Esophagus muscularis mucosa (tissue), 4 donors: Measurements from ENCODE around the gene HBEGF. TPM values are rescaled to one million over a fixed set of nuclear protein-coding genes. Genes with fewer than 3 reads are reported as not detected.

ENCODE experiments used
- DNase-seq: peaks from one replicate; pipeline ENCODE4 v3.0.0-alpha.2; 2017; ENCODE audit errors: extremely low spot score
- H3K27ac ChIP-seq, 4 donors: fragments of 200-600 bp; sonication (generic); replicated peaks in 1 of 4; 1 replicate in 3 of 4; 2 replicates in 1 of 4; pipeline ENCODE4 v1.5.1; 2016 to 2019; ENCODE audit warnings: mild to moderate bottlenecking in 1 of 4
- H3K27me3 ChIP-seq, 4 donors: fragments of 200-600 bp; sonication (generic); one replicate each; pipeline versions ENCODE4 v1.5.1 to v1.6.0; 2016 to 2019
- H3K36me3 ChIP-seq, 4 donors: fragments of 200-600 bp; sonication (generic); one replicate each; pipeline ENCODE4 v1.5.1; 2016 to 2019
- H3K4me1 ChIP-seq, 4 donors: fragments of 200-600 bp; sonication (generic); one replicate each; pipeline ENCODE4 v1.5.1; 2016 to 2019
- H3K4me3 ChIP-seq, 4 donors: fragments of 200-600 bp; sonication (generic); 1 replicate in 2 of 4; 2 replicates in 2 of 4; pipeline ENCODE4 v1.5.1; 2016 to 2019; ENCODE audit warnings: mild to moderate bottlenecking in 4 of 4, moderate library complexity in 1 of 4
- H3K9me3 ChIP-seq, 4 donors: fragments of 200-600 bp; sonication (generic); 1 replicate in 3 of 4; 2 replicates in 1 of 4; pipeline ENCODE4 v1.5.1; 2016 to 2019
- CTCF ChIP-seq, 3 experiments: fragments of 200-600 bp in 2 of 3; fragments of 450-650 bp in 1 of 3; sonication (generic) in 2 of 3; IDR thresholded peaks; one replicate each; pipeline ENCODE4 v1.5.1; 2017 to 2019; ENCODE audit warnings: antibody characterized with exemption in 3 of 3, mild to moderate bottlenecking in 2 of 3, moderate library complexity in 1 of 3
- EP300 ChIP-seq: sonication (generic); formaldehyde crosslinking; IDR thresholded peaks from one replicate; pipeline ENCODE4 v1.6.1; 2017; ENCODE audit warnings: antibody characterized with exemption
- POLR2A ChIP-seq: fragments of 450-650 bp; IDR thresholded peaks from one replicate; pipeline ENCODE4 v1.6.1; 2017; ENCODE audit warnings: antibody characterized with exemption, moderate library complexity, mild to moderate bottlenecking, low read depth
- POLR2AphosphoS5 ChIP-seq, 2 donors: sonication (generic); formaldehyde crosslinking; IDR thresholded peaks; one replicate each; pipeline ENCODE4 v1.6.1; 2017; ENCODE audit warnings: antibody characterized with exemption in 2 of 2
- WGBS: methylation state at CpG from one replicate; pipeline ENCODE4 v1.1.5; 2018; 5-methylcytosine and 5-hydroxymethylcytosine counted together
- intact Hi-C: fragments of 100-400 bp; cut with DNase I; formaldehyde crosslinking; loops from one replicate; pipeline ENCODE4 v1.15.1; 2023
- total RNA-seq, 4 donors: library from RNA; depleted of rRNA; stranded (reverse); fragments of >200 nt; gene quantifications; one replicate each; pipeline versions ENCODE4 v1.1.0 to v1.2.1, GENCODE V29; 2016

Gene HBEGF
- total RNA-seq, 4 donors from 2014 or later = 6.6 to 20.0 (median 8.2) TPM

DNA sequence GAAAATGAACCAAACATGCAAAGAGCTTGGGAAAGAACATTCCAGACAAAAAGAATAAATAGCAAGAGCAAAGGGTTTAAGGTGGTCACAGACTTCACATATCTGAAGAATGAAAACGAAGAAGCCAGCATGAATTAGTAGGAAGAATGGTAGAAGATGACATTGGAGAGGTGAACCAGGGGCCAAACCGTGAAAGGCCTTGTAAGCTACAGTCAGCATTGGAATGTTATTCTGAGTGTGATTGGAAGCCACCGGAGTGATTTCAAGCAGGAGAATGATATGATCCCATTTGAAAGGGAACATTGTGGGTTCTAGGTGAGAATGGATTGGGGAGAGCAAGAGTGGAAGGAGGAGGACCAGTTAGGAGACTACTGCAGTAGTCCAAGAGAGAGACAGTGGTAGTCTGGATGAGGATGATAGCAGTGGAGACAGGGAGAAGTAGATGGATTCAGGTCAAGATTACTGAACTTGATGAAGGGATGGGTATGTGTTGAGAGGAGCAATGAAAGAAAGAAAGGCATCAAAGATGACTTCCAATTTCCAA is 36.6 kb downstream of the HBEGF start:
- no peak for DNase-seq
- intact Hi-C loops = no loop called here
- 86% methylated on average over 3 of the region's 3 CpGs for WGBS
- Histone ChIP-seq H3K27ac (peak overlapping the region in 1 of 4 donors; percentile 81), H3K9me3 (no peaks in the 10 kb centered on the region), H3K36me3 (no peaks in the 10 kb centered on the region), H3K27me3 (no peaks in the 10 kb centered on the region), H3K4me1 (peaks cover 27 to 34% (median 31%) of the 10 kb centered on the region in 4 donors), H3K4me3 (no peak overlapping the region)
- TF ChIP-seq POLR2A = no peak
- no peak for TF ChIP-seq POLR2AphosphoS5 (IDR thresholded peaks at IDR 0.05)
- TF ChIP-seq CTCF (IDR thresholded peaks at IDR 0.05) = no peak
- no peak for TF ChIP-seq EP300

DNA sequence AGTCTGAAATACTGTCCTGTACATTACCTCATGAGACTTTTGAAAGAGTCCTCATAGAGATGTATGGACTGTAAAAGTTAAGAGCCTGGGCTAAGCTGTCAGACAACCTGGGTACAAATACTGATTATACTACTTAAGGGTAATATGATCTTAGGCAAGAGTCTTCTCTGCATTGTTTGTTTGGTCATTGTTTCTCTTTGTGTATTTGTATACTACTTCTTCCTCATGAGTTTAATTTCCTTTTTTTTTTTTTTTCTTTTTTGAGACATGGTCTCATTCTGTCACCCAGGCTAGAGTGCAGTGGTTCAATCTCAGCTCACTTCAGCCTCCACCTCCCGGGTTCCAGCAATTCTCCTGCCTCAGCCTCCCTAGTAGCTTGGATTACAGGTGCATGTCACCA is 40.9 kb downstream of the HBEGF start:
- intact Hi-C loops = no loop called here
- Histone ChIP-seq H3K4me3 (no peak overlapping the region), H3K27ac (no peak overlapping the region), H3K9me3 (no peaks in the 10 kb centered on the region), H3K27me3 (no peaks in the 10 kb centered on the region), H3K4me1 (peaks cover 22 to 33% (median 27%) of the 10 kb centered on the region in 4 donors), H3K36me3 (no peaks in the 10 kb centered on the region)
- TF ChIP-seq EP300 = no peak
- TF ChIP-seq CTCF (IDR thresholded peaks at IDR 0.05) = no peak
- no peak for TF ChIP-seq POLR2AphosphoS5 (IDR thresholded peaks at IDR 0.05)
- no peak for TF ChIP-seq POLR2A
- 87% methylated on average over 1 of the region's 1 CpG for WGBS
- DNase-seq = no peak

GRCh38 chr5:140303966-140304365 is 42.4 kb downstream of the HBEGF start:
- peaks cover 25 to 40% (median 34%) of the 10 kb centered on the region in 4 donors for H3K4me1 ChIP-seq
- no peaks in the 10 kb centered on the region for H3K9me3 ChIP-seq
- no peak for DNase-seq
- H3K27me3 ChIP-seq = no peaks in the 10 kb centered on the region
- 91% methylated on average over 15 of the region's 15 CpGs for WGBS
- H3K27ac ChIP-seq = no peak overlapping the region
- peak overlapping the region in 1 of 4 donors; percentile 64 for H3K4me3 ChIP-seq
- TF ChIP-seq CTCF (IDR thresholded peaks at IDR 0.05) (no peak), EP300 (no peak), POLR2AphosphoS5 (IDR thresholded peaks at IDR 0.05) (no peak), POLR2A (no peak)
- peaks cover 0 to 13% (median 12%) of the 10 kb centered on the region in 4 donors for H3K36me3 ChIP-seq
- intact Hi-C loops = loop anchor here (5.0 kb wide), 1 partner anchor 43 kb away; the partner anchor contains the start of gene HBEGF

DNA sequence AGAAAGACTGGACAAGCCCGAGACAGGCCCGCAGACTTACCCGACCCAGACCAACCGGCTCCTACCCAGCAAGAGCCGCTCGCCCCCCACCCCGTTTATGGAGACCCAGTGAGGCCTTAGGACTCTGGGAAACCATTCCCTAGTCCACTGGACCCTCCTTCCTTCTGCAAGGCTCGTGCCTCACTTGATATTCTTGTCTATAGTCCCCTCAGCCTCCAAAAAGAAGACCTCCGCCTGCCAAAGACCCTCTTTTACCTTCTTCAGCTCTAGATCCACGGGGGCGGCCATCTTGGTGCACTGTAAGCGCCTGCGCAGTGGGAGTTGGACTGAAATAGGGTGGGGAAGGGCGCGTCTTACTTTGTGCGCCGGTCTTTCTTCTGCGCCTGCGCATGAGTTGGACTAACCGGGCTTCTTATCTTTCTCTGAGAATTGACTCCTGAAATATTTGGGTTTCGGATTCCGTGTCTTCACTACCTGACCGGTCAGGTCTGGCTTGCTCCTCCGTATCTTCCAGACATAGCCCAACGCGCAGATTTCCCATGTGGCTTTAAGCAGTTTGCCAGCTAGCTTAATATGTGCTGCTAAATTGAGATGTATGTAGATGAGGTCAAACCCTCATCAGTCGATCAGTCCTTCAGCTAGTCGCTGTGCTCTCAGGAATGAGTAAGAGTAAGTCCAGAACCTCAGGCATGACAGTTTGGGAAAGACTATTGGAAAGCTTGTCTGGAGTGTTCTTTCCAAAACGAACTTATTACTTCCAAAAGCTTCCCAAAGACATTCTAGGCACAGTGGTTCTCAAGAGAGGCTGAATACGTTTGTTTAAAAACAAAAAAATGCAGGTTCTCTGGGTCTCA is 43.4 kb downstream of the HBEGF start, which contains the start of gene PFDN1:
PFDN1 (minus strand) TSS at position 316 of the 854 bp plus-strand sequence; CDS start at position 288, 28 bp downstream.
- peak within 1 kb of the TSS; percentile 64 to 83 (median 78) for H3K4me3 ChIP-seq
- no peaks in the 10 kb centered on the region for H3K9me3 ChIP-seq
- under 1% methylated on average over 30 of the region's 30 CpGs for WGBS
- H3K36me3 ChIP-seq = peaks cover 0 to 16% (median 12%) of the 10 kb centered on the region in 4 donors
- H3K27me3 ChIP-seq = no peaks in the 10 kb centered on the region
- H3K27ac ChIP-seq = peak within 1 kb of the TSS; percentile 82 to 87 (median 85)
- intact Hi-C loops = loop anchor here (5.0 kb wide), 1 partner anchor 44 kb away; the partner anchor contains the start of gene HBEGF
- TF ChIP-seq EP300 (no peak), POLR2A (peak; percentile 23), POLR2AphosphoS5 (IDR thresholded peaks at IDR 0.05) (peak; percentile 81 to 88)
- peak; percentile 98 for DNase-seq
- peaks cover 33 to 50% (median 43%) of the 10 kb centered on the region in 4 donors for H3K4me1 ChIP-seq

DNA sequence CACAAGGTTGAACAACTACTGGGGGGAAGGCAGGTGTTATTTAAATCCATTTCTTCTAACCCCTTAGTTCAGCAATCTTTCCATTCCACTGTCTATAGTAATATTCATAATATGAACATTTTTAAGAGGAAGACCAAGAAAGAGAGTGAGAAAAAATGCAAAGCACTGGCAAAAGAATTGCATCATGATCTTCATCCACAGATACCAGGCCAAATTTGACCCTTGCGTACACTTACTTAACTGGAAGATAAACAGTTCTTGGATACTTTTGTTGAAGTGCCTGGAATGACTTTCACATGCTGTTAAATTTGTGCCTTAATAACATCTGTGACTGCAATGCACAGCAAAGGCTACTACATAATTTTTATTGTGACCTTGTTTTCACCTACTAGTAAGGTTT is 45.3 kb downstream of the HBEGF start:
- Histone ChIP-seq H3K4me3 (no peak overlapping the region), H3K36me3 (peaks cover 0 to 16% (median 12%) of the 10 kb centered on the region in 4 donors), H3K27ac (no peak overlapping the region), H3K4me1 (peaks cover 42 to 68% (median 58%) of the 10 kb centered on the region in 4 donors), H3K27me3 (no peaks in the 10 kb centered on the region), H3K9me3 (no peaks in the 10 kb centered on the region)
- no peak for DNase-seq
- TF ChIP-seq CTCF (IDR thresholded peaks at IDR 0.05) (no peak), EP300 (no peak), POLR2AphosphoS5 (IDR thresholded peaks at IDR 0.05) (no peak), POLR2A (no peak)
- 76% methylated on average over 1 of the region's 1 CpG for WGBS
- intact Hi-C loops = loop anchor here (5.0 kb wide), 1 partner anchor 46 kb away; the partner anchor contains the start of gene HBEGF
